Smooth muscle cell (in vitro differentiated cells): ENCODE data around the gene TMEM190. TPM values are rescaled to one million over a fixed set of nuclear protein-coding genes. Genes with fewer than 3 reads are reported as not detected.

Experiments
- DNase-seq: peaks from one replicate; lab custom pipeline; 2025; ENCODE audit not compliant: unreplicated experiment; lab: John Stamatoyannopoulos, UW
- H2AFZ ChIP-seq: fragments of 200-600 bp; sonication (generic); 2 replicates; pipeline ENCODE4 v1.6.0; 2016; ENCODE audit warnings: antibody characterized with exemption, low read depth, mild to moderate bottlenecking
- H3F3A ChIP-seq: fragments of 200-600 bp; sonication (generic); 2 replicates; pipeline ENCODE4 v1.6.0; 2017; ENCODE audit warnings: antibody characterized with exemption, low read depth
- H3K27ac ChIP-seq: fragments of 200-600 bp; sonication (generic); 2 replicates; pipeline ENCODE4 v1.5.1; 2016; ENCODE audit warnings: low read depth, mild to moderate bottlenecking
- H3K27me3 ChIP-seq: fragments of 200-600 bp; sonication (generic); 2 replicates; pipeline ENCODE4 v1.6.1; 2016; ENCODE audit warnings: low read depth, mild to moderate bottlenecking
- H3K36me3 ChIP-seq: fragments of 200-600 bp; sonication (generic); 2 replicates; pipeline ENCODE4 v1.5.1; 2016; ENCODE audit warnings: low read depth
- H3K4me1 ChIP-seq: fragments of 200-600 bp; sonication (generic); 2 replicates; pipeline ENCODE4 v1.5.1; 2016; ENCODE audit warnings: low read depth
- H3K4me2 ChIP-seq: fragments of 200-600 bp; sonication (generic); 2 replicates; pipeline ENCODE4 v1.6.0; 2016; ENCODE audit warnings: mild to moderate bottlenecking
- H3K4me3 ChIP-seq: fragments of 200-600 bp; sonication (generic); 2 replicates; pipeline ENCODE4 v1.5.1; 2016; ENCODE audit warnings: mild to moderate bottlenecking
- H3K79me2 ChIP-seq: fragments of 200-600 bp; sonication (generic); 2 replicates; pipeline ENCODE4 v1.6.0; 2016; ENCODE audit warnings: low read depth, mild to moderate bottlenecking
- H3K9ac ChIP-seq: fragments of 200-600 bp; sonication (generic); 2 replicates; pipeline ENCODE4 v1.6.0; 2016; ENCODE audit warnings: low read depth
- H3K9me3 ChIP-seq: fragments of 200-600 bp; sonication (generic); replicated peaks from 2 replicates; pipeline ENCODE4 v1.5.1; 2016; ENCODE audit warnings: low read depth
- H4K20me1 ChIP-seq: fragments of 200-600 bp; sonication (generic); 2 replicates; pipeline ENCODE4 v1.6.0; 2016; ENCODE audit warnings: low read depth
- WGBS: methylation state at CpG from one replicate; pipeline ENCODE4 v1.1.7; 2016; ENCODE audit warnings: low lambda C conversion rate; 5-methylcytosine and 5-hydroxymethylcytosine counted together
- polyA plus RNA-seq: library from polyadenylated mRNA; unstranded; fragments of >200 nt; fragmentation: Nextera tagmentation; extraction: Ambion mirVana; gene quantifications from 2 replicates; pipeline ENCODE4 v1.2.1, GENCODE V29; 2016
- total RNA-seq: library from RNA; depleted of rRNA; stranded (reverse); fragments of >200 nt; gene quantifications from 2 replicates; pipeline ENCODE4 v1.2.3, GENCODE V29; 2014
- TF ChIP-seq, protein P1 (sequence below): fragments of 200-600 bp; sonication (generic); IDR thresholded peaks from 2 replicates; pipeline ENCODE4 v1.5.1; 2017; ENCODE audit warnings: borderline replicate concordance, mild to moderate bottlenecking, antibody characterized with exemption; ENCODE audit not compliant: insufficient read depth, poor library complexity, severe bottlenecking

Gene TMEM190
- total and polyA plus RNA-seq, 2 experiments from 2014 or later = 8.2 TPM; not detected in 1

DNA sequence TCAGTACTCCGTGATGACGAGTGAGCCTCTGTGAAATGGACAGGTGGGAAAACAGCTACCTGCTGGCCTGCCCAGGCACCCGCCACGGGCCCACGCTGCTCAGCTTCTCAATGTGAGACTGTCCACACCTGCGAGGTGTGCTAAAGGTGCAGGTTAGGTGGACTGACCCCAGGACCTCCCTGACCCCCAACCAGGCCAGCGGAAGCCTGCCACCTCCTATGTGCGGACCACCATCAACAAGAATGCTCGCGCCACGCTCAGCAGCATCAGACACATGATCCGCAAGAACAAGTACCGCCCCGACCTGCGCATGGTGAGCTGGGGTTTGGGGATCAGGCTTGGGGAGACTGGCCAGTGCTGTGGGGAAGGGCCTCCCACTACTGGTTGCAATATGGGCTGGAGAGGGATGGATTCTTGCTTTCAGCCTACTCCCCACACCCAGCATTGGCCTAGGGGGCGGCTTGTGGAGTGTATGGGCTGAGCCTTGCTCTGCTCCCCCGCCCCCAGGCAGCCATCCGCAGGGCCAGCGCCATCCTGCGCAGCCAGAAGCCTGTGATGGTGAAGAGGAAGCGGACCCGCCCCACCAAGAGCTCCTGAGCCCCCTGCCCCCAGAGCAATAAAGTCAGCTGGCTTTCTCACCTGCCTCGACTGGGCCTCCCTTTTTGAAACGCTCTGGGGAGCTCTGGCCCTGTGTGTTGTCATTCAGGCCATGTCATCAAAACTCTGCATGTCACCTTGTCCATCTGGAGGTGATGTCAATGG is 11.3 kb downstream of the TMEM190 start:
- no peaks in the 10 kb centered on the region for H3K9me3 ChIP-seq
- H3K36me3 ChIP-seq = no peaks in the 10 kb centered on the region
- no peak for DNase-seq
- peaks cover 9% of the 10 kb centered on the region for H3F3A ChIP-seq
- H3K4me3 ChIP-seq = peak overlapping the region; percentile 85
- H3K9ac ChIP-seq = no peak overlapping the region
- 94% methylated on average over 20 of the region's 24 CpGs for WGBS
- H3K27ac ChIP-seq = no peak overlapping the region
- no peaks in the 10 kb centered on the region for H3K27me3 ChIP-seq
- H4K20me1 ChIP-seq = peaks cover 72% of the 10 kb centered on the region
- peaks cover 47% of the 10 kb centered on the region for H3K79me2 ChIP-seq
- H3K4me1 ChIP-seq = peaks cover 32% of the 10 kb centered on the region
- H2AFZ ChIP-seq = no peak overlapping the region
- H3K4me2 ChIP-seq = peak overlapping the region; percentile 93
- TF ChIP-seq, protein P1, sequence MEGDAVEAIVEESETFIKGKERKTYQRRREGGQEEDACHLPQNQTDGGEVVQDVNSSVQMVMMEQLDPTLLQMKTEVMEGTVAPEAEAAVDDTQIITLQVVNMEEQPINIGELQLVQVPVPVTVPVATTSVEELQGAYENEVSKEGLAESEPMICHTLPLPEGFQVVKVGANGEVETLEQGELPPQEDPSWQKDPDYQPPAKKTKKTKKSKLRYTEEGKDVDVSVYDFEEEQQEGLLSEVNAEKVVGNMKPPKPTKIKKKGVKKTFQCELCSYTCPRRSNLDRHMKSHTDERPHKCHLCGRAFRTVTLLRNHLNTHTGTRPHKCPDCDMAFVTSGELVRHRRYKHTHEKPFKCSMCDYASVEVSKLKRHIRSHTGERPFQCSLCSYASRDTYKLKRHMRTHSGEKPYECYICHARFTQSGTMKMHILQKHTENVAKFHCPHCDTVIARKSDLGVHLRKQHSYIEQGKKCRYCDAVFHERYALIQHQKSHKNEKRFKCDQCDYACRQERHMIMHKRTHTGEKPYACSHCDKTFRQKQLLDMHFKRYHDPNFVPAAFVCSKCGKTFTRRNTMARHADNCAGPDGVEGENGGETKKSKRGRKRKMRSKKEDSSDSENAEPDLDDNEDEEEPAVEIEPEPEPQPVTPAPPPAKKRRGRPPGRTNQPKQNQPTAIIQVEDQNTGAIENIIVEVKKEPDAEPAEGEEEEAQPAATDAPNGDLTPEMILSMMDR = no peak

DNA sequence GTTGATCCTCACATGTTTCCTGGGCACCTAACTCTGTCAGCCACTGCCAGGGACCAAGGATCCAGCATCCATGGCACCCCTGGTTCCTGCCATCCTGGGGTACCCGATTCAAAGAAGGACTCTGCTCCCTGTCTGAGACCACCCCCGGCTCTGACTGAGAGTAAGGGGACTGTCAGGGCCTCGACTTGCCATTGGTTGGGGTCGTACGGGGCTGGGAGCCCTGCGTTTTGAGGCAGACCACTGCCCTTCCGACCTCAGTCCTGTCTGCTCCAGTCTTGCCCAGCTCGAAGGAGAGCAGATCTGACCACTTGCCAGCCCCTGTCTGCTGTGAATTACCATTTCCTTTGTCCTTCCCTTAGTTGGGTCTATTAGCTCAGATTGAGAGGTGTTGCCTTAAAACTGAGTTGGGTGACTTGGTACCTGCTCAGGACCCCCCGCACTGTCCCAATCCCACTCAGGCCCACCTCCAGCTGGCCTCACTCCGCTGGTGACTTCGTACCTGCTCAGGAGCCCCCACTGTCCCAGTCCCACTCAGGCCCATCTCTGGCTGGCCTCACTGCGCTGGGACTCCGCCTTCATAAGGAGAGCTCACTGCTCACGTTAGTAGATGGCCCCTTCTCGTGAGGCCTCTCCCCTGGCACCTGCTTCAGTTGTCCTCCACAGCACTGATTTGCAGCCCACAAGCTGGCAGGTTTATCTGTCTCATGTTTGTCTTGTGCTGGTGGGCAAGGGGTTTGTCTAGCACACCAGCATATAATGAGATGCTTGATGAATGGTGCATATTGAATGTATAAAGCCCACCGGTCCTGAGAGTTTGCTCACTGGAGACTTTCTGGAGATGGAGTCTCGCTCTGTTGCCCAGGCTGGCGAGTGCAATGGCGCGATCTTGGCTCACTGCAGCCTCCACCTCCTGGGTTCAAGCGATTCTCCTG is 13.0 kb downstream of the TMEM190 start:
- no peak overlapping the region for H3K4me3 ChIP-seq
- peaks cover 47% of the 10 kb centered on the region for H3K79me2 ChIP-seq
- no peak overlapping the region for H3K9ac ChIP-seq
- peaks cover 5% of the 10 kb centered on the region for H3F3A ChIP-seq
- H3K36me3 ChIP-seq = no peaks in the 10 kb centered on the region
- TF ChIP-seq, protein P1 = no peak
- no peaks in the 10 kb centered on the region for H3K27me3 ChIP-seq
- H3K9me3 ChIP-seq = no peaks in the 10 kb centered on the region
- peaks cover 75% of the 10 kb centered on the region for H4K20me1 ChIP-seq
- 91% methylated on average over 21 of the region's 21 CpGs for whole genome bisulfite sequencing
- H3K4me1 ChIP-seq = peaks cover 21% of the 10 kb centered on the region
- H3K4me2 ChIP-seq = no peak overlapping the region
- no peak for DNase-seq
- no peak overlapping the region for H3K27ac ChIP-seq
- H2AFZ ChIP-seq = no peak overlapping the region

DNA sequence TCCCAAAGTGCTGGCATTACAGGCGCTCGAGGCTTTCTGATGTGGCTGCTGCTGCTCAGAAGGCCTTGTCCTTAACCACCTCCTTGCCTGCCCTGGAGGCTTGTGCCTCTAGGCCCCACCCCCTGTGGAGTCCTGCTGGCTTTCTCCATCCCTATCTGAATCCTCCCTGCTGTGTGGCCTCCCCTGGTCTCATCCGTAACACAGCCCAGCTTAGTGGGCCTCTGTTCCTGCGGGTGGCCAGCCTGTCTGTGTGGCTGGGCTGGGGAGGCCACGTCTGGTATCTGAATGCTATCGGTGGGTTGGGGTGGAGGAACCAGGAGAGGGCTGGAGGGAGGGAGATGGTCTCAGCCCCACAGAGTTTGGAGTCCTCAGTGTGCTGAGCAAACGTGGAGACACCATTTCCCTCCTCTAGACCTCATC is 13.8 kb downstream of the TMEM190 start:
- TF ChIP-seq, protein P1 = no peak
- H3K27ac ChIP-seq = no peak overlapping the region
- no peak overlapping the region for H2AFZ ChIP-seq
- H3K9ac ChIP-seq = no peak overlapping the region
- no peak overlapping the region for H3K4me2 ChIP-seq
- H3K4me3 ChIP-seq = no peak overlapping the region
- peaks cover 75% of the 10 kb centered on the region for H4K20me1 ChIP-seq
- H3K9me3 ChIP-seq = no peaks in the 10 kb centered on the region
- H3K36me3 ChIP-seq = no peaks in the 10 kb centered on the region
- peaks cover 16% of the 10 kb centered on the region for H3K4me1 ChIP-seq
- no peaks in the 10 kb centered on the region for H3K27me3 ChIP-seq
- DNase-seq = no peak
- peaks cover 47% of the 10 kb centered on the region for H3K79me2 ChIP-seq
- 54% methylated on average over 7 of the region's 7 CpGs for WGBS
- H3F3A ChIP-seq = no peaks in the 10 kb centered on the region
